Trophoblast cell (in vitro differentiated cells and primary cell): Measurements from ENCODE around the gene HMGXB3.

ENCODE experiments used
- DNase-seq, 2 donors: peaks; one replicate each; pipeline ENCODE4 v3.0.0-alpha.2; 2016
- H2AFZ ChIP-seq: 2 replicates; pipeline ENCODE4 v1.6.1; 2013; ENCODE audit warnings: low read length, moderate library complexity, mild to moderate bottlenecking; ENCODE audit not compliant: insufficient read depth, poor library complexity
- H2AK5ac ChIP-seq: 2 replicates; pipeline ENCODE4 v1.6.1; 2013; ENCODE audit warnings: mild to moderate bottlenecking, low read length
- H2BK120ac ChIP-seq: 2 replicates; pipeline ENCODE4 v1.6.1; 2013; ENCODE audit warnings: low read length, mild to moderate bottlenecking, moderate library complexity; ENCODE audit not compliant: insufficient read depth, poor library complexity
- H2BK12ac ChIP-seq: 2 replicates; pipeline ENCODE4 v1.6.1; 2013; ENCODE audit warnings: mild to moderate bottlenecking, low read length, moderate library complexity
- H2BK5ac ChIP-seq: 2 replicates; pipeline ENCODE4 v1.6.1; 2013; ENCODE audit warnings: low read length, low read depth, moderate library complexity, mild to moderate bottlenecking; ENCODE audit not compliant: poor library complexity
- H3K14ac ChIP-seq: 2 replicates; pipeline ENCODE4 v1.6.1; 2013; ENCODE audit warnings: mild to moderate bottlenecking, low read length
- H3K18ac ChIP-seq: 2 replicates; pipeline ENCODE4 v1.6.1; 2013; ENCODE audit warnings: mild to moderate bottlenecking, low read length
- H3K23ac ChIP-seq: 2 replicates; pipeline ENCODE4 v1.6.1; 2013; ENCODE audit warnings: low read length
- H3K27ac ChIP-seq: 2 replicates; pipeline ENCODE4 v1.5.1; 2013; ENCODE audit warnings: low read depth, mild to moderate bottlenecking, inconsistent platforms, low read length, moderate library complexity
- H3K27me3 ChIP-seq: 2 replicates; pipeline ENCODE4 v1.6.1; 2013; ENCODE audit warnings: inconsistent platforms, mild to moderate bottlenecking, low read length, moderate library complexity; ENCODE audit not compliant: insufficient read depth
- H3K36me3 ChIP-seq, 2 experiments: 1 replicate in 1 of 2; 2 replicates in 1 of 2; pipeline ENCODE4 v1.6.1; 2013; ENCODE audit warnings: low read length in 2 of 2, mild to moderate bottlenecking in 2 of 2, moderate library complexity in 1 of 2; ENCODE audit not compliant: insufficient read depth in 2 of 2, control insufficient read depth in 1 of 2
- H3K4ac ChIP-seq: 2 replicates; pipeline ENCODE4 v1.6.1; 2013; ENCODE audit warnings: low read depth, mild to moderate bottlenecking, low read length, moderate library complexity
- H3K4me1 ChIP-seq, 2 experiments: 1 replicate in 1 of 2; 2 replicates in 1 of 2; pipeline ENCODE4 v1.6.1; 2013; ENCODE audit warnings: low read length in 2 of 2, mild to moderate bottlenecking in 2 of 2, moderate library complexity in 1 of 2; ENCODE audit not compliant: insufficient read depth in 2 of 2, control insufficient read depth in 1 of 2
- H3K4me2 ChIP-seq: 2 replicates; pipeline ENCODE4 v1.6.1; 2013; ENCODE audit warnings: inconsistent platforms, mild to moderate bottlenecking, low read length, moderate library complexity
- H3K4me3 ChIP-seq: 2 replicates; pipeline ENCODE4 v1.5.1; 2013; ENCODE audit warnings: mild to moderate bottlenecking, low read depth, low read length, inconsistent platforms
- H3K79me1 ChIP-seq: one replicate; pipeline ENCODE4 v1.6.1; 2013; ENCODE audit warnings: low read length
- H3K79me2 ChIP-seq: 2 replicates; pipeline ENCODE4 v1.6.1; 2013; ENCODE audit warnings: low read length, mild to moderate bottlenecking; ENCODE audit not compliant: control insufficient read depth, insufficient read depth, poor library complexity
- H3K9ac ChIP-seq: 2 replicates; pipeline ENCODE4 v1.6.1; 2013; ENCODE audit warnings: mild to moderate bottlenecking, low read length
- H3K9me3 ChIP-seq: 2 replicates; pipeline ENCODE4 v1.6.1; 2013; ENCODE audit warnings: low read depth, mild to moderate bottlenecking, control low read depth, inconsistent platforms, low read length; ENCODE audit not compliant: insufficient read depth
- H4K12ac ChIP-seq: 2 replicates; pipeline ENCODE4 v1.6.1; 2013; ENCODE audit warnings: low read depth, mild to moderate bottlenecking, low read length, moderate library complexity
- H4K8ac ChIP-seq: 2 replicates; pipeline ENCODE4 v1.6.1; 2013; ENCODE audit warnings: low read depth, mild to moderate bottlenecking, low read length, moderate library complexity
- H4K91ac ChIP-seq: one replicate; pipeline ENCODE4 v1.6.1; 2013; ENCODE audit warnings: low read depth, mild to moderate bottlenecking, low read length, moderate library complexity
- WGBS: extraction: QIAGEN DNeasy Blood & Tissue Kit; methylation state at CpG from one replicate; pipeline ENCODE4 v1.1.7; 2013; ENCODE audit warnings: missing lambda C conversion rate; ENCODE audit not compliant: insufficient read length, insufficient coverage; ENCODE audit errors: extremely low coverage; 5-methylcytosine and 5-hydroxymethylcytosine counted together

The HMGXB3 gene

GRCh38 chr5:150036513-150036912, 36.0 kb downstream of the HMGXB3 start:
- Histone ChIP-seq H2BK5ac (no peak overlapping the region), H3K4me3 (no peak overlapping the region), H3K79me1 (no peaks in the 10 kb centered on the region), H3K27me3 (no peaks in the 10 kb centered on the region), H3K4me2 (peak overlapping the region; percentile 34), H3K18ac (no peak overlapping the region), H2BK12ac (no peak overlapping the region), H4K12ac (no peak overlapping the region), H3K4me1 (peaks cover 0 to 2% of the 10 kb centered on the region in 2 experiments), H2AFZ (no peak overlapping the region), H2BK120ac (no peak overlapping the region), H3K4ac (no peak overlapping the region), H4K8ac (no peak overlapping the region), H3K9me3 (no peaks in the 10 kb centered on the region), H2AK5ac (no peak overlapping the region), H3K79me2 (no peaks in the 10 kb centered on the region), H3K9ac (no peak overlapping the region), H3K27ac (peak overlapping the region; percentile 61), H3K36me3 (peaks cover 24 to 49% of the 10 kb centered on the region in 2 experiments), H3K14ac (no peak overlapping the region), H3K23ac (no peak overlapping the region), H4K91ac (no peak overlapping the region)
- DNase-seq: peak; percentile 92 to 93
- no CpG with 5 or more reads among the region's 9 CpGs for WGBS

- no peak overlapping the region for H4K8ac ChIP-seq
- no peak overlapping the region for H2BK5ac ChIP-seq
- H3K14ac ChIP-seq: no peak overlapping the region
- no peak overlapping the region for H2AK5ac ChIP-seq
- H3K36me3 ChIP-seq: peaks cover 23 to 47% of the 10 kb centered on the region in 2 experiments
- no peak overlapping the region for H3K18ac ChIP-seq
- H3K4me3 ChIP-seq: no peak overlapping the region
- no peak overlapping the region for H2AFZ ChIP-seq
- H2BK120ac ChIP-seq: no peak overlapping the region
- H3K23ac ChIP-seq: no peak overlapping the region
- no peak overlapping the region for H3K9ac ChIP-seq
- DNase-seq: no peak
- H3K9me3 ChIP-seq: no peaks in the 10 kb centered on the region
- H4K12ac ChIP-seq: no peak overlapping the region
- H3K27me3 ChIP-seq: no peaks in the 10 kb centered on the region
- H4K91ac ChIP-seq: no peak overlapping the region
- H2BK12ac ChIP-seq: no peak overlapping the region
- H3K4me2 ChIP-seq: no peak overlapping the region
- H3K27ac ChIP-seq: no peak overlapping the region
- H3K79me2 ChIP-seq: no peaks in the 10 kb centered on the region
- no peak overlapping the region for H3K4ac ChIP-seq
- no CpG with 5 or more reads among the region's 2 CpGs for WGBS
- no peaks in the 10 kb centered on the region for H3K79me1 ChIP-seq
- H3K4me1 ChIP-seq: peaks cover 0 to 2% of the 10 kb centered on the region in 2 experiments
Observed at GRCh38 chr5:150038547-150038946, 38.0 kb downstream of the HMGXB3 start.

GRCh38 chr5:150042459-150042858, 41.9 kb downstream of the HMGXB3 start:
- H3K27me3 ChIP-seq: no peaks in the 10 kb centered on the region
- no peak overlapping the region for H2AK5ac ChIP-seq
- H4K91ac ChIP-seq: no peak overlapping the region
- no peak overlapping the region for H3K14ac ChIP-seq
- no peak overlapping the region for H3K4me3 ChIP-seq
- H3K27ac ChIP-seq: no peak overlapping the region
- H3K23ac ChIP-seq: no peak overlapping the region
- H2BK12ac ChIP-seq: no peak overlapping the region
- no peak overlapping the region for H3K18ac ChIP-seq
- H2BK120ac ChIP-seq: no peak overlapping the region
- H4K8ac ChIP-seq: no peak overlapping the region
- H3K4me2 ChIP-seq: no peak overlapping the region
- H3K79me2 ChIP-seq: no peaks in the 10 kb centered on the region
- H3K79me1 ChIP-seq: no peaks in the 10 kb centered on the region
- no peak overlapping the region for H3K4ac ChIP-seq
- H3K9ac ChIP-seq: no peak overlapping the region
- peaks cover 27 to 47% of the 10 kb centered on the region in 2 experiments for H3K36me3 ChIP-seq
- no peaks in the 10 kb centered on the region for H3K9me3 ChIP-seq
- H3K4me1 ChIP-seq: no peaks in the 10 kb centered on the region
- H2BK5ac ChIP-seq: no peak overlapping the region
- no peak for DNase-seq
- no peak overlapping the region for H2AFZ ChIP-seq
- no peak overlapping the region for H4K12ac ChIP-seq
- no CpG with 5 or more reads among the region's 3 CpGs for WGBS

GRCh38 chr5:150043657-150044328, 43.3 kb downstream of the HMGXB3 start:
- Histone ChIP-seq H2BK5ac (no peak overlapping the region), H3K23ac (peak overlapping the region; percentile 45), H2AFZ (no peak overlapping the region), H3K4ac (no peak overlapping the region), H4K8ac (no peak overlapping the region), H3K9ac (no peak overlapping the region), H3K27ac (no peak overlapping the region), H3K79me2 (no peaks in the 10 kb centered on the region), H3K9me3 (no peaks in the 10 kb centered on the region), H3K4me1 (no peaks in the 10 kb centered on the region), H3K36me3 (peaks cover 36 to 57% of the 10 kb centered on the region in 2 experiments), H3K4me2 (no peak overlapping the region), H2BK120ac (no peak overlapping the region), H4K12ac (no peak overlapping the region), H3K4me3 (no peak overlapping the region), H2AK5ac (no peak overlapping the region), H3K14ac (no peak overlapping the region), H3K79me1 (no peaks in the 10 kb centered on the region), H4K91ac (no peak overlapping the region), H3K18ac (no peak overlapping the region), H3K27me3 (no peaks in the 10 kb centered on the region), H2BK12ac (no peak overlapping the region)
- WGBS: no CpG with 5 or more reads among the region's 4 CpGs
- DNase-seq: no peak
